ENCODE results near the gene CDH16. TPM values are rescaled to one million over a fixed set of nuclear protein-coding genes. Genes with fewer than 3 reads are reported as not detected.
A peak's percentile ranks its signal among the peaks of the same experiment; 100 is the strongest.

CDH16 gene
- total and polyA plus RNA-seq, 2 donors (not counting 1 experiment from before 2014, with no cell fraction given), result not detected

DNA sequence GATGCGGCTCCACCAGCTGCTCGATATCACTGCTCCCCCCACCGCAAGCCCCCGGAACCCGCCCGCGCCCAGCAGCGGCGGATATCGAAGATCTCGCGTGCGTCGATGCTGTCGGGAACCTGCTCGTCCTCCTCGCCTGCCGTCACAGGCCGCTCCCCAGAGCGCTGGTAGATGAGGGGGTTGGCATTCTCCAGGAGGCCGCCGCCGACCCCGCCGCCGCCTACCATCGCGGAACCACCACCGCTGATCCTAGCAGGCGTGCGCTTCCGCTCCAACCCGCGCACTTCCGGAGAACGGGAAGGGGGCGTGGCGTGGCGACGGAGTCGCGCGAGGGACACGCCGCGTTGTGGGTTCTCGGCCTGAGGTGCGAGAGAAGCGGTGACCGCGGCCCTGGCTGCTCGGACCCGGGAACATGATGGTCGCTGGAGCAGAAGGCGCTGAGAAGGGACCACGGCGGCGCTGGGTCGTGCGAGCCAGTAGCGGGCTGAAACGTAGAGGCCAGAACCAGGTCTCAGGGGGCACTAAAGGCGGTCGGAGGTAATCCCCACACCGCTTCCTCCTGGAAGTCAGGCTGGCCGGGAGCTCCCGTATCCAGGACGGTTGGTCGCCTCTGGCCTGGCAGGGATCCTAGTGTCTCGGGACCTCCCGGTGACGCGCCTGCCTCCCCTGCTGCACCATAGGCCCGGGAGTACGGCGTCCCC is 15.6 kb upstream of the CDH16 start, which contains the start of gene CIAO2B:
CIAO2B (minus strand) TSS at position 265 of the 701 bp plus-strand sequence; CDS start at position 227, 38 bp downstream.
- no peaks in the 10 kb centered on the region for H3K9me3 ChIP-seq (ENCODE audit: control insufficient read depth, insufficient read depth, low read depth, low read length)
- peaks cover 33% of the 10 kb centered on the region for H3K79me2 ChIP-seq (ENCODE audit: control insufficient read depth, insufficient read depth, low read length)
- H3K4me3 ChIP-seq (replicated peaks in 1 of 4; ENCODE audit: control extremely low read depth in 1 of 4, insufficient read depth in 1 of 4, low read depth in 3 of 4, low read length in 4 of 4), result peak within 1 kb of the TSS; percentile 87 to 95 (median 92)
- no peak for TF ChIP-seq EZH2 (IDR thresholded peaks at IDR 0.05; ENCODE audit: low read length, missing control alignments)
- TF ChIP-seq, protein P1, sequence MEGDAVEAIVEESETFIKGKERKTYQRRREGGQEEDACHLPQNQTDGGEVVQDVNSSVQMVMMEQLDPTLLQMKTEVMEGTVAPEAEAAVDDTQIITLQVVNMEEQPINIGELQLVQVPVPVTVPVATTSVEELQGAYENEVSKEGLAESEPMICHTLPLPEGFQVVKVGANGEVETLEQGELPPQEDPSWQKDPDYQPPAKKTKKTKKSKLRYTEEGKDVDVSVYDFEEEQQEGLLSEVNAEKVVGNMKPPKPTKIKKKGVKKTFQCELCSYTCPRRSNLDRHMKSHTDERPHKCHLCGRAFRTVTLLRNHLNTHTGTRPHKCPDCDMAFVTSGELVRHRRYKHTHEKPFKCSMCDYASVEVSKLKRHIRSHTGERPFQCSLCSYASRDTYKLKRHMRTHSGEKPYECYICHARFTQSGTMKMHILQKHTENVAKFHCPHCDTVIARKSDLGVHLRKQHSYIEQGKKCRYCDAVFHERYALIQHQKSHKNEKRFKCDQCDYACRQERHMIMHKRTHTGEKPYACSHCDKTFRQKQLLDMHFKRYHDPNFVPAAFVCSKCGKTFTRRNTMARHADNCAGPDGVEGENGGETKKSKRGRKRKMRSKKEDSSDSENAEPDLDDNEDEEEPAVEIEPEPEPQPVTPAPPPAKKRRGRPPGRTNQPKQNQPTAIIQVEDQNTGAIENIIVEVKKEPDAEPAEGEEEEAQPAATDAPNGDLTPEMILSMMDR (conservative IDR thresholded peaks at IDR 0.05 in 1 of 2, IDR thresholded peaks at IDR 0.05 in 1 of 2; ENCODE audit: low read depth in 1 of 2, low read length in 2 of 2), result no peak
- H3K4me1 ChIP-seq (ENCODE audit: control insufficient read depth, extremely low read depth, insufficient read depth, low read length), result peaks cover 6% of the 10 kb centered on the region
- peaks cover 3% of the 10 kb centered on the region for H3K36me3 ChIP-seq (ENCODE audit: control insufficient read depth, insufficient read depth, low read length)
- no peaks in the 10 kb centered on the region for H4K20me1 ChIP-seq (ENCODE audit: control insufficient read depth, extremely low read depth, insufficient read depth, low read length)
- peak within 1 kb of the TSS; percentile 97 for H3K27ac ChIP-seq (ENCODE audit: insufficient read depth, low read length)
- peak within 1 kb of the TSS; percentile 95 for H3K9ac ChIP-seq (ENCODE audit: insufficient read depth, low read length)
- DNase-seq (ENCODE audit: low read depth in 2 of 2), result peak; percentile 82 to 84
- peak within 1 kb of the TSS; percentile 91 for H2AFZ ChIP-seq (ENCODE audit: low read length)
- no peaks in the 10 kb centered on the region for H3K27me3 ChIP-seq (ENCODE audit: control insufficient read depth, insufficient read depth, low read length)
- H3K4me2 ChIP-seq (ENCODE audit: extremely low read depth, insufficient read depth, low read length), result peak within 1 kb of the TSS; percentile 95

DNA sequence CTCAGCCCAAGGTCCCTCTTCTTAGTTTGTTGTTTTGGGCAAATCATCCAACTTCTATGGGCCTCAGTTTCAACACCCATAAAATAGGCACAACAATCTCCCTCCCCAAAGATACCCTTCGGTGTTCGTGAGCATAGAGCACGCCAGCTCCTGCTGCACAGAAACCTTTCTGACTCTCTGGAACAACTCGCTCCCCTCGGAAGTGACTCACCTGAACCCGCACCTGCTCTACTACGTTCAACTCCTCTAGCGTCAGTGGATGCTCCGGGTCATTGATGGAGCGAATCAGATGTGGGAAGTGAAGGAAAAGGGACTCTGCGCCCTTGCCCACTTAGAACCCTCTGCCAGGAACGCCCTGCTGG is 15.1 kb upstream of the CDH16 start:
- no peaks in the 10 kb centered on the region for H4K20me1 ChIP-seq (ENCODE audit: control insufficient read depth, extremely low read depth, insufficient read depth, low read length)
- H3K27ac ChIP-seq (ENCODE audit: insufficient read depth, low read length), result peak overlapping the region; percentile 97
- H3K9me3 ChIP-seq (ENCODE audit: control insufficient read depth, insufficient read depth, low read depth, low read length), result no peaks in the 10 kb centered on the region

GRCh38 chr16:66932076-66932475 is 13.4 kb upstream of the CDH16 start:
- H3K9ac ChIP-seq (ENCODE audit: insufficient read depth, low read length), result no peak overlapping the region
- H3K27me3 ChIP-seq (ENCODE audit: control insufficient read depth, insufficient read depth, low read length), result no peaks in the 10 kb centered on the region
- no peaks in the 10 kb centered on the region for H3K36me3 ChIP-seq (ENCODE audit: control insufficient read depth, insufficient read depth, low read length)
- H3K27ac ChIP-seq (ENCODE audit: insufficient read depth, low read length), result no peak overlapping the region
- peaks cover 31% of the 10 kb centered on the region for H3K79me2 ChIP-seq (ENCODE audit: control insufficient read depth, insufficient read depth, low read length)
- H3K4me3 ChIP-seq (replicated peaks in 1 of 4; ENCODE audit: control extremely low read depth in 1 of 4, insufficient read depth in 1 of 4, low read depth in 3 of 4, low read length in 4 of 4), result no peak overlapping the region
- peaks cover 22% of the 10 kb centered on the region for H3K4me1 ChIP-seq (ENCODE audit: control insufficient read depth, extremely low read depth, insufficient read depth, low read length)
- H3K9me3 ChIP-seq (ENCODE audit: control insufficient read depth, insufficient read depth, low read depth, low read length), result no peaks in the 10 kb centered on the region
- TF ChIP-seq, protein P1 (conservative IDR thresholded peaks at IDR 0.05 in 1 of 2, IDR thresholded peaks at IDR 0.05 in 1 of 2; ENCODE audit: low read depth in 1 of 2, low read length in 2 of 2), result no peak
- no peak for TF ChIP-seq EZH2 (IDR thresholded peaks at IDR 0.05; ENCODE audit: low read length, missing control alignments)
- no peak overlapping the region for H3K4me2 ChIP-seq (ENCODE audit: extremely low read depth, insufficient read depth, low read length)
- H2AFZ ChIP-seq (ENCODE audit: low read length), result no peak overlapping the region
- no peaks in the 10 kb centered on the region for H4K20me1 ChIP-seq (ENCODE audit: control insufficient read depth, extremely low read depth, insufficient read depth, low read length)
- DNase-seq (ENCODE audit: low read depth in 2 of 2), result no peak

More for the DNA sequence above, 15.1 kb upstream of the CDH16 start:
- Histone ChIP-seq H2AFZ (ENCODE audit: low read length) (peak overlapping the region; percentile 49), H3K9ac (ENCODE audit: insufficient read depth, low read length) (peak overlapping the region; percentile 95), H3K27me3 (ENCODE audit: control insufficient read depth, insufficient read depth, low read length) (no peaks in the 10 kb centered on the region), H3K4me2 (ENCODE audit: extremely low read depth, insufficient read depth, low read length) (peak overlapping the region; percentile 95), H3K4me3 (replicated peaks in 1 of 4; ENCODE audit: control extremely low read depth in 1 of 4, insufficient read depth in 1 of 4, low read depth in 3 of 4, low read length in 4 of 4) (peak overlapping the region; percentile 87 to 95 (median 92)), H3K4me1 (ENCODE audit: control insufficient read depth, extremely low read depth, insufficient read depth, low read length) (peaks cover 7% of the 10 kb centered on the region), H3K79me2 (ENCODE audit: control insufficient read depth, insufficient read depth, low read length) (peaks cover 33% of the 10 kb centered on the region), H3K36me3 (ENCODE audit: control insufficient read depth, insufficient read depth, low read length) (peaks cover 3% of the 10 kb centered on the region)
- TF ChIP-seq, protein P1 (conservative IDR thresholded peaks at IDR 0.05 in 1 of 2, IDR thresholded peaks at IDR 0.05 in 1 of 2; ENCODE audit: low read depth in 1 of 2, low read length in 2 of 2), result no peak
- no peak for TF ChIP-seq EZH2 (IDR thresholded peaks at IDR 0.05; ENCODE audit: low read length, missing control alignments)
- DNase-seq (ENCODE audit: low read depth in 2 of 2), result no peak

Measured in fibroblast of lung (primary cell).